Neural progenitor cell (in vitro differentiated cells): ENCODE data around the gene TULP3. TPM values are rescaled to one million over a fixed set of nuclear protein-coding genes. Genes with fewer than 3 reads are reported as not detected.
"Not testable (repeated sequence)": the region's sequence is repeated elsewhere in the genome, so short reads cannot be mapped to it uniquely, and the experiment has no call there.

Source experiments
- DNase-seq: peaks from one replicate; pipeline ENCODE4 v3.0.0-alpha.2; 2016; ENCODE audit warnings: low spot score
- H2AFZ ChIP-seq: fragments of 200-600 bp; sonication (generic); replicated peaks from 2 replicates; pipeline ENCODE4 v1.6.1; 2016; ENCODE audit warnings: antibody characterized with exemption
- H3F3A ChIP-seq: fragments of 200-600 bp; sonication (generic); 2 replicates; pipeline ENCODE4 v1.6.1; 2016; ENCODE audit warnings: antibody characterized with exemption, low read depth
- H3K27ac ChIP-seq: fragments of 200-600 bp; sonication (generic); 2 replicates; pipeline ENCODE4 v1.5.1; 2016; ENCODE audit warnings: mild to moderate bottlenecking
- H3K27me3 ChIP-seq: fragments of 200-600 bp; sonication (generic); 2 replicates; pipeline ENCODE4 v1.6.1; 2016; ENCODE audit warnings: mild to moderate bottlenecking, moderate library complexity
- H3K36me3 ChIP-seq: fragments of 200-600 bp; sonication (generic); 2 replicates; pipeline ENCODE4 v1.5.1; 2016
- H3K4me1 ChIP-seq: fragments of 200-600 bp; sonication (generic); 2 replicates; pipeline ENCODE4 v1.6.1; 2016; ENCODE audit warnings: mixed run types
- H3K4me2 ChIP-seq: fragments of 200-600 bp; sonication (generic); 2 replicates; pipeline ENCODE4 v1.6.1; 2016
- H3K4me3 ChIP-seq: fragments of 200-600 bp; sonication (generic); 2 replicates; pipeline ENCODE4 v1.5.1; 2016
- H3K79me2 ChIP-seq: fragments of 200-600 bp; sonication (generic); 2 replicates; pipeline ENCODE4 v1.6.1; 2016; ENCODE audit warnings: low read depth
- H3K9ac ChIP-seq: fragments of 200-600 bp; sonication (generic); 2 replicates; pipeline ENCODE4 v1.6.1; 2016
- H3K9me3 ChIP-seq: fragments of 200-600 bp; sonication (generic); 2 replicates; pipeline ENCODE4 v1.5.1; 2016; ENCODE audit warnings: low read depth
- H4K20me1 ChIP-seq: fragments of 200-600 bp; sonication (generic); 2 replicates; pipeline ENCODE4 v1.6.1; 2016; ENCODE audit warnings: low read depth
- H3K27ac Mint-ChIP-seq: 3 replicates; pipeline ENCODE4 v1.8.0; 2021; ENCODE audit warnings: mixed read lengths
- H3K27me3 Mint-ChIP-seq: 2 replicates; pipeline ENCODE4 v1.8.0; 2022; ENCODE audit warnings: low read depth, mild to moderate bottlenecking, inconsistent platforms, moderate library complexity, mixed read lengths; ENCODE audit not compliant: insufficient read depth
- H3K36me3 Mint-ChIP-seq: 3 replicates; pipeline ENCODE4 v1.8.0; 2021; ENCODE audit warnings: mixed read lengths
- H3K4me1 Mint-ChIP-seq: 3 replicates; pipeline ENCODE4 v1.8.0; 2021; ENCODE audit warnings: mixed read lengths
- H3K4me3 Mint-ChIP-seq: 3 replicates; pipeline ENCODE4 v1.8.0; 2021; ENCODE audit warnings: mild to moderate bottlenecking, moderate library complexity, mixed read lengths
- H3K9me3 Mint-ChIP-seq: 3 replicates; pipeline ENCODE4 v1.8.0; 2020; ENCODE audit warnings: mixed read lengths
- EZH2 ChIP-seq: fragments of 200-600 bp; sonication (generic); IDR thresholded peaks from 2 replicates; pipeline ENCODE4 v1.6.1; 2017; ENCODE audit warnings: antibody characterized with exemption, mild to moderate bottlenecking, moderate library complexity
- EZH2phosphoT487 ChIP-seq: fragments of 200-600 bp; sonication (generic); IDR thresholded peaks from 2 replicates; pipeline ENCODE4 v1.6.1; 2017; ENCODE audit warnings: antibody characterized with exemption
- total RNA-seq: library from RNA; depleted of rRNA; stranded (reverse); fragments of >200 nt; gene quantifications from 2 replicates; pipeline ENCODE4 v1.2.3, GENCODE V29; 2015; ENCODE audit warnings: low replicate concordance
- TF ChIP-seq, protein P1 (sequence below): fragments of 200-600 bp; sonication (generic); IDR thresholded peaks from 2 replicates; pipeline ENCODE4 v1.5.1; 2017; ENCODE audit warnings: antibody characterized with exemption, mild to moderate bottlenecking

TULP3 gene
- total RNA-seq, 1 donor from 2014 or later = 33.4 TPM

DNA sequence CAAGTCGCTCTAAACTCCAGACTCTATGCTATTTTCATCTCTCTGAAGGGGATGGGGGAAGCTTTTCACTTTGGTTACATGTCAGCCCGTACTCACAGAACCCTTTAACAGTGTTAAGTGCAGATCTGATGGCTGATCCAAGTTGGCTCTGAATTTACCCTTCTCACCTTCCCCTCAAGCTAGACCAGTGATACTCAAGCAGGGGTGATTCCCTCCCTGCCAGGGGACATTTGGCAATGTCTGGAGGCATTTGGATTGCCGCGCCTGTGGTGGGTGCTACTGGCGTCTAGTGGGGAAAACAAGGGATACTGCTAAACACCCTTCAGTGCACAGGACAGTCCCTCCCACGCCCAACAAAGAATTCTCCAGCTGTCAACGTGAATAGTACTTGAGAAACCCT, 27.8 kb upstream of the TULP3 start:
- peaks cover 10% of the 10 kb centered on the region for H3K4me1 ChIP-seq
- H3K27ac ChIP-seq = no peak overlapping the region
- H3K9ac ChIP-seq = no peak overlapping the region
- H3K9me3 Mint-ChIP-seq = no peaks in the 10 kb centered on the region
- TF ChIP-seq, protein P1, sequence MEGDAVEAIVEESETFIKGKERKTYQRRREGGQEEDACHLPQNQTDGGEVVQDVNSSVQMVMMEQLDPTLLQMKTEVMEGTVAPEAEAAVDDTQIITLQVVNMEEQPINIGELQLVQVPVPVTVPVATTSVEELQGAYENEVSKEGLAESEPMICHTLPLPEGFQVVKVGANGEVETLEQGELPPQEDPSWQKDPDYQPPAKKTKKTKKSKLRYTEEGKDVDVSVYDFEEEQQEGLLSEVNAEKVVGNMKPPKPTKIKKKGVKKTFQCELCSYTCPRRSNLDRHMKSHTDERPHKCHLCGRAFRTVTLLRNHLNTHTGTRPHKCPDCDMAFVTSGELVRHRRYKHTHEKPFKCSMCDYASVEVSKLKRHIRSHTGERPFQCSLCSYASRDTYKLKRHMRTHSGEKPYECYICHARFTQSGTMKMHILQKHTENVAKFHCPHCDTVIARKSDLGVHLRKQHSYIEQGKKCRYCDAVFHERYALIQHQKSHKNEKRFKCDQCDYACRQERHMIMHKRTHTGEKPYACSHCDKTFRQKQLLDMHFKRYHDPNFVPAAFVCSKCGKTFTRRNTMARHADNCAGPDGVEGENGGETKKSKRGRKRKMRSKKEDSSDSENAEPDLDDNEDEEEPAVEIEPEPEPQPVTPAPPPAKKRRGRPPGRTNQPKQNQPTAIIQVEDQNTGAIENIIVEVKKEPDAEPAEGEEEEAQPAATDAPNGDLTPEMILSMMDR = no peak
- no peak for TF ChIP-seq EZH2
- peaks cover 15% of the 10 kb centered on the region for H3K36me3 ChIP-seq
- H2AFZ ChIP-seq = no peak overlapping the region
- no peak for DNase-seq
- no peaks in the 10 kb centered on the region for H3K79me2 ChIP-seq
- no peak overlapping the region for H3K27ac Mint-ChIP-seq
- H3K36me3 Mint-ChIP-seq = peaks cover 58% of the 10 kb centered on the region
- H3K4me3 Mint-ChIP-seq = no peak overlapping the region
- no peaks in the 10 kb centered on the region for H3K9me3 ChIP-seq
- H3K4me3 ChIP-seq = no peak overlapping the region
- H3K4me2 ChIP-seq = no peak overlapping the region
- no peaks in the 10 kb centered on the region for H3K4me1 Mint-ChIP-seq
- H3K27me3 Mint-ChIP-seq = peaks cover 2% of the 10 kb centered on the region
- peaks cover 25% of the 10 kb centered on the region for H3F3A ChIP-seq
- no peaks in the 10 kb centered on the region for H3K27me3 ChIP-seq
- H4K20me1 ChIP-seq = peaks cover 12% of the 10 kb centered on the region

DNA sequence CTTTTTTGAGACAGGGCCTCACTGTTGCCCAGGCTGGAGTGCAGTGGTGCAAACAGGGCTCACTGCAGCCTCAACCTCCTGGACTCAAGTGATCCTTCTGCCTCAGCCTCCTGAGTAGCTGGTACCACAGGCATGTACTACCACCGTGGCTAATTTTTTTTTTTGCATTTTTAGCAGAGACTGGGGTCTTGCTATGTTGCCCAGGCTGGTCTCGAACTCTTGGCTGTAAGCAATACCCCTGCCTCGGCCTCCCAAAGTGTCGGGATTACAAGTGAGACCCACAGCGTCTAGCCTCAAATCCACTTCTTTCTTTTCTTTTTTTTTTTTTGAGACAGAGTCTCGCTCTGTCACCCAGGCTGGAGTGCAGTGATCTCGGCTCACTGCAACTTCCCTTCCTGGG, 27.3 kb upstream of the TULP3 start:
- H3K36me3 Mint-ChIP-seq = peaks cover 56% of the 10 kb centered on the region
- not testable (repeated sequence) for H3K27me3 ChIP-seq

DNA sequence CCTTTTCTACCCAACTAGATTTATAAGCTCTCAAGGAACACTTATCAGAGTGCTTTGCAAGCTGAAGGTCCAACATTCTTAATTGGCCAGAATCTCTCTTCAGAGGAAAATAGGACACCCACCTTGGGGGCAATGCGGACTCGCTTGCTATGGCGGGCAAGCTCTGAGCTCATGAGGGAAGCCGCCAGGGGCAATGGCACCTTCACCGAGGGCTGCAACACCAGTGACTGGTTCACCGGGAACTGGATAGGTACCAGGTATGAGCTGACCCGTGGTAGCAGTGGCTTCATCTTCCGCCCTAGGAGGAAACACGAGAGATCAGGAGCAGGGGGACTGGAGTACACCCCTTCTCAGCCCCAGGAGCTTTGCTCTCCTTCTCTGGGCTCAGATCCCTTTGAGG, 26.5 kb upstream of the TULP3 start:
- no peak overlapping the region for H2AFZ ChIP-seq
- DNase-seq = no peak
- peaks cover 15% of the 10 kb centered on the region for H3K36me3 ChIP-seq
- no peaks in the 10 kb centered on the region for H3K4me1 ChIP-seq
- Mint-ChIP-seq H3K4me3 (no peak overlapping the region), H3K27ac (no peak overlapping the region), H3K4me1 (no peaks in the 10 kb centered on the region), H3K9me3 (no peaks in the 10 kb centered on the region), H3K27me3 (peaks cover 2% of the 10 kb centered on the region), H3K36me3 (peaks cover 54% of the 10 kb centered on the region)
- peaks cover 14% of the 10 kb centered on the region for H3F3A ChIP-seq
- H3K4me2 ChIP-seq = no peak overlapping the region
- TF ChIP-seq EZH2 (no peak), EZH2phosphoT487 (no peak)
- TF ChIP-seq, protein P1 = no peak
- no peak overlapping the region for H3K27ac ChIP-seq
- no peaks in the 10 kb centered on the region for H3K9me3 ChIP-seq
- H3K9ac ChIP-seq = no peak overlapping the region
- no peaks in the 10 kb centered on the region for H4K20me1 ChIP-seq
- no peak overlapping the region for H3K4me3 ChIP-seq
- no peaks in the 10 kb centered on the region for H3K79me2 ChIP-seq
- H3K27me3 ChIP-seq = no peaks in the 10 kb centered on the region

More for the DNA sequence above, 27.3 kb upstream of the TULP3 start:
- H4K20me1 ChIP-seq, H3K4me1 Mint-ChIP-seq, H3K27ac ChIP-seq, H3K4me2 ChIP-seq, H2AFZ ChIP-seq, H3K4me1 ChIP-seq, H3K79me2 ChIP-seq, H3K9me3 Mint-ChIP-seq, H3K4me3 ChIP-seq, H3K4me3 Mint-ChIP-seq, H3K9me3 ChIP-seq, H3K27ac Mint-ChIP-seq, DNase-seq, H3K27me3 Mint-ChIP-seq, H3K9ac ChIP-seq: not testable (repeated sequence)
- Histone ChIP-seq H3K36me3 (peaks cover 15% of the 10 kb centered on the region), H3F3A (peaks cover 20% of the 10 kb centered on the region)

DNA sequence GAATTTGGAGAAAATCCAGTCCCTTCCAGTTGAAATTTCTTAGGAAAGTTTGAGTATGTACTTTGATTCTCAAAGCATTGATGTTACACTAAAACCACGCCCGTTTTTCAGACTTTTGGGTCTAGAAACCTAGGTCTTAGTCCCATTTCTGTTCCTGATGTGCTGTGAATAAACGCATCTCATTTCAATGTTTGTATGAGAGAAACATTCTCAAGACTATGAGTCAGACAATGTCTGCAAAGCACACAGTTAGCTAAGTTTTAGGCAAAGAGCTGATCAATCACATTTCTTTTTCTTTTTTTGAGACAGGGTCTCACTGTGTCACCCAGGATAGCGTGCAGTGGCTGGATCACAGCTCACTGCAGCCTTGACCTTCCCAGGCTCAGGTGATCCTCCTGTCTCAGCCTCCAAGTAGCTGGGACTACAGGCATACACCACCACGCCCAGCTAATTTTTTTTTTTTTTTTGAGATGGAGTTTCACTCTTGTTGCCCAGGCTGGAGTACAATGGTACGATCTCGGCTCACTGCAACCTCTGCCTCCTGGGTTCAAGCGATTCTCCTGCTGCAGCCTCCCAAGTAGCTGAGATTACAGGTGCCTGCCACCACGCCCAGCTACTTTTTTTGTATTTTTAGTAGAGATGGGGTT, 21.6 kb upstream of the TULP3 start:
- H3K4me1 Mint-ChIP-seq, H3K4me3 Mint-ChIP-seq, DNase-seq, H3K36me3 ChIP-seq, H3K9me3 ChIP-seq, H3K27ac Mint-ChIP-seq, H4K20me1 ChIP-seq, H3K4me1 ChIP-seq, H3F3A ChIP-seq, H3K9me3 Mint-ChIP-seq, H3K27me3 ChIP-seq, H3K4me2 ChIP-seq, H3K27me3 Mint-ChIP-seq, H2AFZ ChIP-seq, H3K9ac ChIP-seq, H3K4me3 ChIP-seq, H3K27ac ChIP-seq: not testable (repeated sequence)
- peaks cover 28% of the 10 kb centered on the region for H3K79me2 ChIP-seq
- H3K36me3 Mint-ChIP-seq = peaks cover 36% of the 10 kb centered on the region
